Measurements from ENCODE around the gene CLK2.
"Not testable (repeated sequence)": the region's sequence is repeated elsewhere in the genome, so short reads cannot be mapped to it uniquely, and the experiment has no call there.

Gene CLK2

DNA sequence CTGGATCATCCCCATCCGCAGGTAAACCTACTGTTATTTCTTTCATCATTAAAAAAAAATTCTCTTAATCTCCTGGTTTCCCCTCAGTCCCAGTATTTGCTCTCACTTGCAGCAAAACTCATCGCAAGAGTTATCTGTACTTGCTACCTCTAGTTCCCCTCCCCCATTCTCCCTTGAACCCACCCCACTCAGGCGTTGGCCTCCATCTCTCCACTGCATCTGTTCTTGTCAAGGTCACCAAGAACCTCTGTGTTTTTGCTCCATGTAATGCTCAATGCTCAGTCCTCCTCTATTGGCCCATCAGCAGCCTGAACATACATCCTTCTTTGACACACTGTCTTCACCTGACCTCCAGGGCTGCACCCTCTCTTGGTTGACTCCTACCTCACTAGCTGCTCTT is 23.4 kb upstream of the CLK2 start:
- Histone ChIP-seq H3K9ac (ENCODE audit: low read length in 5 of 5) (no peak overlapping the region), H3K9me3 (ENCODE audit: control insufficient read depth in 5 of 5, low read length in 5 of 5) (no peaks in the 10 kb centered on the region), H3K4me3 (ENCODE audit: low read depth in 1 of 5, low read length in 5 of 5) (no peak overlapping the region), H3K27ac (ENCODE audit: low read depth, low read length) (no peak overlapping the region), H3K36me3 (ENCODE audit: control insufficient read depth in 5 of 5, insufficient read depth in 5 of 5, low read length in 5 of 5) (no peaks in the 10 kb centered on the region), H3K27me3 (ENCODE audit: control insufficient read depth in 5 of 5, insufficient read depth in 4 of 5, low read length in 5 of 5) (peaks cover 24 to 44% (median 30%) of the 10 kb centered on the region in 5 donors), H3K4me1 (ENCODE audit: control insufficient read depth in 5 of 5, insufficient read depth in 5 of 5, low read length in 5 of 5) (peaks cover 0 to 11% (median 9%) of the 10 kb centered on the region in 5 donors)

DNA sequence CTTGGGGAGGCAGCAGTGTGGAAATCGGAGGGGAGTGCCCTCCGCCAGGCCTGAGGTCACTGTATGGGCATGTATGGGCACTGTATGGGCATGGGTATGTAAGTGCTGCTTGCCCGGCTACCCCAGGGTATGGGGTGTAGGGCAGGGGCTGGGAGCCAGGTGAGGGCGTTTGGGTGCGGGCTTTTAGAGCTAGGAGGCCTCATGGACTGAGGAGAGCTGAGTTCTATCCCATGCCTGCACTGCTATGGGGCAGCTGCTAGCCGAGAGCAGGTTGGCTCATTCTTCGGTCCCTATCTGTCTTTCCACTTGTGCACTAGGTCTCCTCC is 22.6 kb upstream of the CLK2 start:
- peaks cover 0 to 11% (median 9%) of the 10 kb centered on the region in 5 donors for H3K4me1 ChIP-seq (ENCODE audit: control insufficient read depth in 5 of 5, insufficient read depth in 5 of 5, low read length in 5 of 5)
- peaks cover 24 to 48% (median 30%) of the 10 kb centered on the region in 5 donors for H3K27me3 ChIP-seq (ENCODE audit: control insufficient read depth in 5 of 5, insufficient read depth in 4 of 5, low read length in 5 of 5)
- H3K4me3 ChIP-seq (ENCODE audit: low read depth in 1 of 5, low read length in 5 of 5): no peak overlapping the region
- H3K36me3 ChIP-seq (ENCODE audit: control insufficient read depth in 5 of 5, insufficient read depth in 5 of 5, low read length in 5 of 5): no peaks in the 10 kb centered on the region
- H3K9ac ChIP-seq (ENCODE audit: low read length in 5 of 5): no peak overlapping the region
- no peaks in the 10 kb centered on the region for H3K9me3 ChIP-seq (ENCODE audit: control insufficient read depth in 5 of 5, low read length in 5 of 5)
- no peak overlapping the region for H3K27ac ChIP-seq (ENCODE audit: low read depth, low read length)

DNA sequence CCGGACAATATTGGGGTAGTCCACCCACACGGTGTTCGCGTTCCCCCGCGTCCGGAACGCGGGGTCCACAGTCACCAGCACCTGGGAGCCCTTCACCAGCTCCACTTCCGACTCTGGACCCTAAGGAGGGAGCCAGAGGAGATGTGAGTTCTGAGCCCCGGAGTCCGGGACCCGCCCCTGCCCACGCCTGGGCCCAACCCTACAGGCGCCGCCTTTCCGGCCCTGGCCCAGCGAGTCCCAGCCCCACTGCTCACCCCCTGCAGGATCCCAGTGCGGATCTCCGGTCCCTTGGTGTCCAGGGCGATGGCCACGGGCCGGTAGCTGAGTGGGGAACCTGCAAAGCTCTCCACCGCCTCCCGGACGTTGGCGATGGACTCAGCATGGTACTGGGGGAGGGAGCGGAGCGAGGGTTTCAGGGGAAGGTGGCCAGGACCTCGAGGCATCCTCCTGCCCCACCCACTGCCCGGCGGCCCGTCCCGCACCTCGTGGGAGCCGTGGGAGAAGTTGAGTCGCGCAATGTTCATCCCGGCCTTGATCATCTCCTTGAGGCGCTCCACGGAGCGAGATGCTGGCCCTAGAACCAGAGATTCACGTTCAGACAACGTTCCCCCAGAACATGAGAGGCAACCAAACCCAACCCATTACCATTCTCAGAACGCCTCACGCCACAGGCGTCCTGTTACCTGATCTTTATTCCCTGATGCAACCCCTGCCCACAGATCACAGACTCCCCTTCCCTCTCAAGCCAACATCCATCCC is 22.1 kb upstream of the CLK2 start:
- Histone ChIP-seq H3K4me3 (ENCODE audit: low read depth in 1 of 5, low read length in 5 of 5) (peak overlapping the region in 1 of 5 donors; percentile 6), H3K36me3 (ENCODE audit: control insufficient read depth in 5 of 5, insufficient read depth in 5 of 5, low read length in 5 of 5) (no peaks in the 10 kb centered on the region), H3K4me1 (ENCODE audit: control insufficient read depth in 5 of 5, insufficient read depth in 5 of 5, low read length in 5 of 5) (peaks cover 0 to 11% (median 9%) of the 10 kb centered on the region in 5 donors), H3K27ac (ENCODE audit: low read depth, low read length) (no peak overlapping the region), H3K27me3 (ENCODE audit: control insufficient read depth in 5 of 5, insufficient read depth in 4 of 5, low read length in 5 of 5) (peaks cover 24 to 48% (median 30%) of the 10 kb centered on the region in 5 donors), H3K9ac (ENCODE audit: low read length in 5 of 5) (no peak overlapping the region), H3K9me3 (ENCODE audit: control insufficient read depth in 5 of 5, low read length in 5 of 5) (no peaks in the 10 kb centered on the region)

DNA sequence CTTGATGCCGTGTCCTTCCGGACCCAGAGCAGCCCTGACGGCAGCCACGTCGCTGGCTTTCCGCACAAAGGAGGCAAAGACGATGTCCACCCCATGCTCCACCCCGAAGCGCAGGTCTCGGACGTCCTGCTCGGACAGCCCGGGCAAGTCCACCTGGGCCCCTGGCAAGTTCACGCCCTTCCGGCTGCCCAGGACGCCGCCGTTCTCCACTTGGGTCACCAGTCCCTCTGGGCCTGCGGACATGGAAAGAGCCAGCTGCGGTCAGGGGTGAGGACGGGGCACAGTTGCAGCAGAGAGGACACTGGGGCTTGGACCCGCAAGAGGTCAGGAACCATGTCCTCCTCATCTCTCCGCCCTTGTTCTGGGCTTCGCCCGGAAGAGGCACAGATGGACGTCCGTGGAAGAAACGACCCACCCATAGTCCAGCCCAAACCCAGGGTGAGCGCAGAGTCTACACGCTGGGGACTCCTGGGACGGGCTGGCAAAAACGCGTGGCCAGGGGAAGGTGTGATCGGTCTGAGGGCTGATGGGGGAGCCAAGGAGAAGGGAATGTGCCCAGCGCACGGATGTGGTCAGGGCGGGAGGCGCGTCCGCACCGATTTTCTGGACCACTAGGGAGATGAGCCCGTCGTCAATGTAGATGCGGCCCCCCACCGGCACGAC is 21.3 kb upstream of the CLK2 start:
- peaks cover 24 to 48% (median 30%) of the 10 kb centered on the region in 5 donors for H3K27me3 ChIP-seq (ENCODE audit: control insufficient read depth in 5 of 5, insufficient read depth in 4 of 5, low read length in 5 of 5)
- no peak overlapping the region for H3K9ac ChIP-seq (ENCODE audit: low read length in 5 of 5)
- H3K4me3 ChIP-seq (ENCODE audit: low read depth in 1 of 5, low read length in 5 of 5): no peak overlapping the region
- no peaks in the 10 kb centered on the region for H3K36me3 ChIP-seq (ENCODE audit: control insufficient read depth in 5 of 5, insufficient read depth in 5 of 5, low read length in 5 of 5)
- H3K9me3 ChIP-seq (ENCODE audit: control insufficient read depth in 5 of 5, low read length in 5 of 5): no peaks in the 10 kb centered on the region
- H3K4me1 ChIP-seq (ENCODE audit: control insufficient read depth in 5 of 5, insufficient read depth in 5 of 5, low read length in 5 of 5): peaks cover 0 to 11% (median 9%) of the 10 kb centered on the region in 5 donors
- no peak overlapping the region for H3K27ac ChIP-seq (ENCODE audit: low read depth, low read length)

DNA sequence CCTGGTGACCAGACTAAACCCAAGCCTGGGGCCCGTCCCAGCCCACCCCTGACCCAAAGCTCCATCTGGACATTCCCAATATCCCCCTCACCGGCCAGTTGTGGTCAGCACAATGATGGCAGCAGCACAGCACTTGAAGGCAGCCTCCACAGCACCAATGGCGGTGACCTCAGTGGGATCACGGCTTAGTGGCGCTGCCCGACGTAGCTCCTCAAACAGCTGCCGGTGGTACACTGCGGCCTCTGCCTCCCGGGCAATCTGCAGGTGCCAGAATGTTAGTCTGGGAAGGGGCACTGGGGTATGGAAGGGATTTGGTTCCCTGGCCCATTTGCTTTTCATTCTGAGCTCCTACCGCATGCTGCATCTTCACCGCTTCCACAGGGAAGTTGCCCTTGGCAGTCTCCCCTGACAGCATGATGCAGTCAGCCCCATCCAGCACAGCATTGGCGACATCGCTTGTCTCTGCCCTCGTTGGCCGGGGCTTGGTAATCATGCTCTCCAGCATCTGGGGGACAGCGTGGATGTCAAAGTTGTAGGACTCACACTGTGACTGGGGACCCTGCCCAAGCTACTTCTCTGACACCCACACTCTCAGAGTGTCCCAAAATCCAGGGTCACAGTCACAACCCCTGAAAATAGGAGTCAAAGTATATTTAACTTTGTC is 19.9 kb upstream of the CLK2 start:
- no peak overlapping the region for H3K9ac ChIP-seq (ENCODE audit: low read length in 5 of 5)
- H3K4me3 ChIP-seq (ENCODE audit: low read depth in 1 of 5, low read length in 5 of 5): no peak overlapping the region
- peaks cover 24 to 48% (median 30%) of the 10 kb centered on the region in 5 donors for H3K27me3 ChIP-seq (ENCODE audit: control insufficient read depth in 5 of 5, insufficient read depth in 4 of 5, low read length in 5 of 5)
- no peak overlapping the region for H3K27ac ChIP-seq (ENCODE audit: low read depth, low read length)
- peaks cover 0 to 3% (median 0%) of the 10 kb centered on the region in 5 donors for H3K36me3 ChIP-seq (ENCODE audit: control insufficient read depth in 5 of 5, insufficient read depth in 5 of 5, low read length in 5 of 5)
- no peaks in the 10 kb centered on the region for H3K9me3 ChIP-seq (ENCODE audit: control insufficient read depth in 5 of 5, low read length in 5 of 5)
- H3K4me1 ChIP-seq (ENCODE audit: control insufficient read depth in 5 of 5, insufficient read depth in 5 of 5, low read length in 5 of 5): peaks cover 0 to 11% (median 9%) of the 10 kb centered on the region in 5 donors

DNA sequence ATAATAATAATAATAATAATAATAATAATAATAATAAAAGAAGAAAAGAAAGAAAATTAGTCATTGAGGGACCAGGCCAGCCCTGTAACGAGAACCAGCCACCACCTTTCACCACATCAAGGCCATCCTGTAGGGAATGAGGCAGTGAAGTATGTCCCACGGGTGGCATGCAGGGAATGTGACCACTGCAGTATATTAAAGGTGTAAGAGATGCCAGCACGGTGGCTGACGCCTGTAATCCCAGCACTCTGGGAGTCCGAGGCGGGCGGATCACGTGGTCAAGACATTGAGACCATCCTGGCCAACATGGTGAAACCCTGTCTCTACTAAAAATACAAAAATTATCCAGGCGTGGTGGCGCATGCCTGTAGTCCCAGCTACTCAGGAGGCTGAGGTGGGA is 17.7 kb upstream of the CLK2 start:
- H3K36me3 ChIP-seq (ENCODE audit: control insufficient read depth in 5 of 5, insufficient read depth in 5 of 5, low read length in 5 of 5); H3K27ac ChIP-seq (ENCODE audit: low read depth, low read length); H3K9ac ChIP-seq (ENCODE audit: low read length in 5 of 5); H3K4me3 ChIP-seq (ENCODE audit: low read depth in 1 of 5, low read length in 5 of 5); H3K9me3 ChIP-seq (ENCODE audit: control insufficient read depth in 5 of 5, low read length in 5 of 5): not testable (repeated sequence)
- H3K4me1 ChIP-seq (ENCODE audit: control insufficient read depth in 5 of 5, insufficient read depth in 5 of 5, low read length in 5 of 5): peaks cover 0 to 11% (median 9%) of the 10 kb centered on the region in 5 donors
- peaks cover 19 to 34% (median 23%) of the 10 kb centered on the region in 5 donors for H3K27me3 ChIP-seq (ENCODE audit: control insufficient read depth in 5 of 5, insufficient read depth in 4 of 5, low read length in 5 of 5)

DNA sequence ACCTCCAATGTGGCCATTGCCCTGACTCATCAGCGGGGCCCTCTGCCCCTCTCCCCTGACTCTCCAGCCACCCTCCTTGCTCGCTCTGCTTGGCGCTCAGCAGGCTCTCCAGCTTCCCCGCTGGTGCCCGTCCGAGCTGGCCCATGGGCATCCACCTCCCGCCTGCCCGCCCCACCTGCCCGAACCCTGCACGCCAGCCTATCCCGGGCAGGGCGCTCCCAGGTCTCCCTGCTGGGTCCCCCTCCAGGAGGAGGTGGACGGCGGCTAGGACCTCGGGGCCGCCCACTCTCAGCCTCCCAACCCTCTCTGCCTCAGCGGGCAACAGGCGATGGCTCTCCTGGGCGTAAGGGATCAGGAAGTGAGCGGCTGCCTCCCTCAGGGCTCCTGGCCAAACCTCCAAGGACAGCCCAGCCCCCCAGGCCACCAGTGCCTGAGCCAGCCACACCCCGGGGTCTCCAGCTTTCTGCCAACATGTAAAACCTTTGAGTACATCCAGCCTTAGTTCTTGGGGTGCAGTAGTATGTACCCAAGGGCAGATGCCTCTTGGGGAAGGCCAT is 14.8 kb upstream of the CLK2 start:
- peaks cover 0 to 10% (median 0%) of the 10 kb centered on the region in 5 donors for H3K36me3 ChIP-seq (ENCODE audit: control insufficient read depth in 5 of 5, insufficient read depth in 5 of 5, low read length in 5 of 5)
- no peaks in the 10 kb centered on the region for H3K9me3 ChIP-seq (ENCODE audit: control insufficient read depth in 5 of 5, low read length in 5 of 5)
- H3K27ac ChIP-seq (ENCODE audit: low read depth, low read length): no peak overlapping the region
- peaks cover 0 to 7% (median under 1%) of the 10 kb centered on the region in 5 donors for H3K27me3 ChIP-seq (ENCODE audit: control insufficient read depth in 5 of 5, insufficient read depth in 4 of 5, low read length in 5 of 5)
- H3K9ac ChIP-seq (ENCODE audit: low read length in 5 of 5): no peak overlapping the region
- H3K4me1 ChIP-seq (ENCODE audit: control insufficient read depth in 5 of 5, insufficient read depth in 5 of 5, low read length in 5 of 5): no peaks in the 10 kb centered on the region
- H3K4me3 ChIP-seq (ENCODE audit: low read depth in 1 of 5, low read length in 5 of 5): no peak overlapping the region

DNA sequence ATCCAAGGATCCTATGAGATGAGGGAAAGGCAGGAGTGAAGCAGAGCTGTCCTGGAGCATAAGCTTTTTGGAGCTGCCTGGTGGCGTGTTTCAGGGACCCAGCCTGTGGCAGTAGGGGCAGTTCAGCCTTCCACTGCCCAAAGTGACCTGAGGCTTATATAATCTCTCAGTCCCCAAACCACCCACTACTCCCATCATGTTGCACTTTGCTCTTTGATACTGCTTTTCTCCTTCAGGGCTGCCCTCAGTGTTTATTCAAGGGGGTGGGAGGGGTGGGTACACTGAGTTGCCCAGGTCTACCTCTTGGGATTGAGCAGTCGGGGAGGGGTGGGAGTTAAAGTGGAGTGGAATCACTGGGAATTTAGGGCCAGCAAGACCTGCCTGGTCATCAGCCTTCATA is 13.2 kb upstream of the CLK2 start:
- Histone ChIP-seq H3K36me3 (ENCODE audit: control insufficient read depth in 5 of 5, insufficient read depth in 5 of 5, low read length in 5 of 5) (peaks cover 0 to 10% (median 0%) of the 10 kb centered on the region in 5 donors), H3K9me3 (ENCODE audit: control insufficient read depth in 5 of 5, low read length in 5 of 5) (no peaks in the 10 kb centered on the region), H3K4me1 (ENCODE audit: control insufficient read depth in 5 of 5, insufficient read depth in 5 of 5, low read length in 5 of 5) (no peaks in the 10 kb centered on the region), H3K27me3 (ENCODE audit: control insufficient read depth in 5 of 5, insufficient read depth in 4 of 5, low read length in 5 of 5) (peaks cover 0 to 2% (median 0%) of the 10 kb centered on the region in 5 donors), H3K4me3 (ENCODE audit: low read depth in 1 of 5, low read length in 5 of 5) (no peak overlapping the region), H3K27ac (ENCODE audit: low read depth, low read length) (no peak overlapping the region), H3K9ac (ENCODE audit: low read length in 5 of 5) (no peak overlapping the region)

DNA sequence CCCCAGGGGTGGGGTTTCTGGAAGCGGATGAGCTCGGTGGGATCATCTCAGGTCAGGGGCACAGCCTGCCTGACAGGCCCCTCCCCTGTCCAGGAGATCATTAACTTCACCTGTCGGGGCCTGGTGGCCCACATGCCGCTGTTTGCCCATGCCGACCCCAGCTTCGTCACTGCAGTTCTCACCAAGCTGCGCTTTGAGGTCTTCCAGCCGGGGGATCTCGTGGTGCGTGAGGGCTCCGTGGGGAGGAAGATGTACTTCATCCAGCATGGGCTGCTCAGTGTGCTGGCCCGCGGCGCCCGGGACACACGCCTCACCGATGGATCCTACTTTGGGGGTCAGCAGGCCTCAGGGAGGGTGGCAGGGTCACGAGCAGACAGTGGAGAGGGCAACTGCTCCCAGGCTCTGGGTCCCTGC is 12.3 kb upstream of the CLK2 start:
- no peaks in the 10 kb centered on the region for H3K9me3 ChIP-seq (ENCODE audit: control insufficient read depth in 5 of 5, low read length in 5 of 5)
- H3K4me1 ChIP-seq (ENCODE audit: control insufficient read depth in 5 of 5, insufficient read depth in 5 of 5, low read length in 5 of 5): no peaks in the 10 kb centered on the region
- H3K36me3 ChIP-seq (ENCODE audit: control insufficient read depth in 5 of 5, insufficient read depth in 5 of 5, low read length in 5 of 5): peaks cover 0 to 10% (median 0%) of the 10 kb centered on the region in 5 donors
- H3K4me3 ChIP-seq (ENCODE audit: low read depth in 1 of 5, low read length in 5 of 5): no peak overlapping the region
- H3K27ac ChIP-seq (ENCODE audit: low read depth, low read length): no peak overlapping the region
- no peaks in the 10 kb centered on the region for H3K27me3 ChIP-seq (ENCODE audit: control insufficient read depth in 5 of 5, insufficient read depth in 4 of 5, low read length in 5 of 5)
- H3K9ac ChIP-seq (ENCODE audit: low read length in 5 of 5): no peak overlapping the region

DNA sequence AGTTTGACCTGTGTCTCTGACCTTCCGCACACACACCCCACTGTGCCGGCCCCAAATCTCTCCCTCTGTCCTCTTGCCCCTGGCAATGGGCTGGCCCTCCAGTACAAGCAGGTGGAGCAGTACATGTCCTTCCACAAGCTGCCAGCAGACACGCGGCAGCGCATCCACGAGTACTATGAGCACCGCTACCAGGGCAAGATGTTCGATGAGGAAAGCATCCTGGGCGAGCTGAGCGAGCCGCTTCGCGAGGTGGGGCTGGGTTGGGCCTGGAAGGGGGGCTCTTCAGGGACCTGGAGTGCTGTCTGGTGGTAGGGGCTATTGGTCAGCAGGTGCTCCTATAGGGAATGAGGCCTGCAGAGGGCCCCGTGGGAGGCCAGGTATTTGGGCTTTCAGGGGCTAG is 11.8 kb upstream of the CLK2 start:
- Histone ChIP-seq H3K9me3 (ENCODE audit: control insufficient read depth in 5 of 5, low read length in 5 of 5) (no peaks in the 10 kb centered on the region), H3K4me1 (ENCODE audit: control insufficient read depth in 5 of 5, insufficient read depth in 5 of 5, low read length in 5 of 5) (no peaks in the 10 kb centered on the region), H3K27ac (ENCODE audit: low read depth, low read length) (no peak overlapping the region), H3K9ac (ENCODE audit: low read length in 5 of 5) (peak overlapping the region in 1 of 5 donors; percentile 11), H3K4me3 (ENCODE audit: low read depth in 1 of 5, low read length in 5 of 5) (no peak overlapping the region), H3K27me3 (ENCODE audit: control insufficient read depth in 5 of 5, insufficient read depth in 4 of 5, low read length in 5 of 5) (no peaks in the 10 kb centered on the region), H3K36me3 (ENCODE audit: control insufficient read depth in 5 of 5, insufficient read depth in 5 of 5, low read length in 5 of 5) (peaks cover 0 to 10% (median 0%) of the 10 kb centered on the region in 5 donors)
